GM19035 (cell line): ENCODE data around the gene PMVK.
"Not testable (repeated sequence)": the region's sequence is repeated elsewhere in the genome, so short reads cannot be mapped to it uniquely, and the experiment has no call there.

Experiments
- ATAC-seq: cut with Tn5 transposase; IDR thresholded peaks from one replicate; pipeline ENCODE4 v1.9.1; 2021; ENCODE audit not compliant: unreplicated experiment

The PMVK gene

GRCh38 chr1:154925335-154926170 is 11.0 kb downstream of the PMVK start:
- no peak for ATAC-seq

- ATAC-seq = no peak
Measured at GRCh38 chr1:154923695-154924094, 12.8 kb downstream of the PMVK start.

- no peak for ATAC-seq
Measured at GRCh38 chr1:154913273-154913672, 23.2 kb downstream of the PMVK start.

- ATAC-seq = no peak
Measured at GRCh38 chr1:154912755-154913154, 23.8 kb downstream of the PMVK start.

GRCh38 chr1:154911691-154912550 is 24.6 kb downstream of the PMVK start:
- ATAC-seq = no peak

GRCh38 chr1:154910851-154911250 is 25.7 kb downstream of the PMVK start:
- ATAC-seq = no peak

- ATAC-seq = no peak
Measured at GRCh38 chr1:154908937-154909336, 27.6 kb downstream of the PMVK start.

GRCh38 chr1:154908129-154908528 is 28.4 kb downstream of the PMVK start:
- not testable (repeated sequence) for ATAC-seq

GRCh38 chr1:154906621-154907081 is 29.9 kb downstream of the PMVK start:
- ATAC-seq = no peak

GRCh38 chr1:154902938-154903566 is 33.5 kb downstream of the PMVK start:
- no peak for ATAC-seq

GRCh38 chr1:154901591-154901990 is 34.9 kb downstream of the PMVK start:
- no peak for ATAC-seq

- no peak for ATAC-seq
Measured at GRCh38 chr1:154899041-154899440, 37.5 kb downstream of the PMVK start.

- no peak for ATAC-seq
Measured at GRCh38 chr1:154896771-154897286, 39.7 kb downstream of the PMVK start.

- ATAC-seq = no peak
Measured at GRCh38 chr1:154895798-154896197, 40.7 kb downstream of the PMVK start.

- ATAC-seq = no peak
Measured at GRCh38 chr1:154891452-154891851, 45.1 kb downstream of the PMVK start.

GRCh38 chr1:154888757-154889156 is 47.8 kb downstream of the PMVK start:
- no peak for ATAC-seq

GRCh38 chr1:154886281-154887015 is 50.1 kb downstream of the PMVK start:
- no peak for ATAC-seq

GRCh38 chr1:154884869-154885701 is 51.4 kb downstream of the PMVK start:
- ATAC-seq = no peak
